ENCODE data around the gene WWC2. TPM values are rescaled to one million over a fixed set of nuclear protein-coding genes. Genes with fewer than 3 reads are reported as not detected.

Gene WWC2
- total and polyA plus RNA-seq, 2 experiments from 2014 or later = 50.5 to 74.2 TPM

GRCh38 chr4:183223053-183223452 is 124.0 kb downstream of the WWC2 start:
- H3K4me3 ChIP-seq = no peak overlapping the region
- Mint-ChIP-seq H3K9me3 (no peaks in the 10 kb centered on the region), H3K4me3 (no peak overlapping the region), H3K27me3 (ENCODE audit: insufficient read depth, low read depth, poor library complexity) (no peaks in the 10 kb centered on the region), H3K27ac (no peak overlapping the region), H3K4me1 (peaks cover 15% of the 10 kb centered on the region), H3K36me3 (ENCODE audit: low read depth) (peaks cover 15% of the 10 kb centered on the region)
- DNase-seq (ENCODE audit: low spot score) (no peak), ATAC-seq (no peak)
- no peak for TF ChIP-seq ZNF114 (CRISPR knock-in tag; IDR thresholded peaks at IDR 0.05)
- TF ChIP-seq STAT1 (IDR thresholded peaks at IDR 0.05; ENCODE audit: unreplicated experiment) = no peak
- TF ChIP-seq CREB1 (CRISPR knock-in tag; IDR thresholded peaks at IDR 0.05; ENCODE audit: low read depth) = no peak
- TF ChIP-seq CTCF (conservative IDR thresholded peaks at IDR 0.05; ENCODE audit: low read depth in 2 of 2) = no peak
- TF ChIP-seq ETS1 (IDR thresholded peaks at IDR 0.05) = no peak
- TF ChIP-seq NANOG (IDR thresholded peaks at IDR 0.05; ENCODE audit: borderline replicate concordance) = no peak
- no peak for TF ChIP-seq ZNF462 (CRISPR knock-in tag; IDR thresholded peaks at IDR 0.05)
- TF ChIP-seq EZH2 (IDR thresholded peaks at IDR 0.05; ENCODE audit: low read depth, unreplicated experiment) = no peak
- no peak for TF ChIP-seq JUNB (IDR thresholded peaks at IDR 0.05; ENCODE audit: unreplicated experiment)
- TF ChIP-seq EZH2phosphoT487 (IDR thresholded peaks at IDR 0.05; ENCODE audit: unreplicated experiment) = no peak
- no peak for TF ChIP-seq POLR2AphosphoS5 (IDR thresholded peaks at IDR 0.05; ENCODE audit: low read depth)
- no peak for TF ChIP-seq ZNF331 (CRISPR knock-in tag; IDR thresholded peaks at IDR 0.05; ENCODE audit: low read depth)
- TF ChIP-seq REST (IDR thresholded peaks at IDR 0.05; ENCODE audit: unreplicated experiment) = no peak
- H3F3A ChIP-seq (replicated peaks; ENCODE audit: low read depth) = no peaks in the 10 kb centered on the region
- peaks cover 18% of the 10 kb centered on the region for H3K4me1 ChIP-seq (ENCODE audit: insufficient read depth)
- H3K36me3 ChIP-seq (ENCODE audit: insufficient read depth) = no peaks in the 10 kb centered on the region; the same call in 1 of the 2 replicates
- H4K20me1 ChIP-seq (replicated peaks; ENCODE audit: insufficient read depth) = no peaks in the 10 kb centered on the region
- no peak overlapping the region for H2AFZ ChIP-seq
- no peaks in the 10 kb centered on the region for H3K9me2 ChIP-seq (ENCODE audit: insufficient read depth)
- no peak overlapping the region for H3K27ac ChIP-seq (ENCODE audit: low read depth)
- no peak overlapping the region for H3K4me2 ChIP-seq
- no peaks in the 10 kb centered on the region for H3K27me3 ChIP-seq (ENCODE audit: insufficient read depth)
- H3K79me2 ChIP-seq (replicated peaks; ENCODE audit: insufficient read depth) = peaks cover 13% of the 10 kb centered on the region; the same call in 1 of the 2 replicates
